Muscle of arm (tissue), 12 donors: Measurements from ENCODE around the gene PLLP. TPM values are rescaled to one million over a fixed set of nuclear protein-coding genes. Genes with fewer than 3 reads are reported as not detected.
A peak's percentile ranks its signal among the peaks of the same experiment; 100 is the strongest.

Source experiments
- DNase-seq: peaks from one replicate; pipeline ENCODE4 v3.0.0-alpha.2; 2013
- polyA plus RNA-seq, 12 donors: library from polyadenylated mRNA; unstranded; fragments of 120-200 nt; gene quantifications; one replicate each; pipeline ENCODE4 v1.2.1, GENCODE V29; 2013; ENCODE audit not compliant: insufficient read length in 12 of 12

The PLLP gene
- polyA plus RNA-seq, 12 donors, result 0.84 to 31.7 (median 1.2) TPM; not detected in 1

GRCh38 chr16:57256601-57257395, 27.7 kb downstream of the PLLP start:
- no peak for DNase-seq

- no peak for DNase-seq
Observed at GRCh38 chr16:57255686-57256415, 28.6 kb downstream of the PLLP start.

DNA sequence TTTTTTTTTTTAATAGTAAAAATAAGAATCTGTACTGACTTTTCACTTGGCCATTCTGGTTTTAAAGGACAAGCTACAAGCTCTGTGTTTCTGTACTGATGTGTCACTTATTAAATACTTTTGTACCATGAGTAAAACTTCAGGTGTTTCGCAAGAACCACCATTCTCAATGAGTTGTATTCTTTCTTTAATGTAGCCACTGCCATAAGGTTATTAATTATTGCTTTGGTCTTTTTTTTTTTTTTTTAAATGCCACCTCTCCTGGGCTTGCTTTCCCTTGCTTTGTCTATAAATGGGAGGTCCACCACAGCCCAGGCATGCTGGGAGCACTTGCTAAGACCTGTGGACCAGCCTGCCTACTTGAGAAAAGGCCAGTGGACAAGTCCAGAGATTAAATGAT, 31.0 kb downstream of the PLLP start:
- DNase-seq, result no peak

DNA sequence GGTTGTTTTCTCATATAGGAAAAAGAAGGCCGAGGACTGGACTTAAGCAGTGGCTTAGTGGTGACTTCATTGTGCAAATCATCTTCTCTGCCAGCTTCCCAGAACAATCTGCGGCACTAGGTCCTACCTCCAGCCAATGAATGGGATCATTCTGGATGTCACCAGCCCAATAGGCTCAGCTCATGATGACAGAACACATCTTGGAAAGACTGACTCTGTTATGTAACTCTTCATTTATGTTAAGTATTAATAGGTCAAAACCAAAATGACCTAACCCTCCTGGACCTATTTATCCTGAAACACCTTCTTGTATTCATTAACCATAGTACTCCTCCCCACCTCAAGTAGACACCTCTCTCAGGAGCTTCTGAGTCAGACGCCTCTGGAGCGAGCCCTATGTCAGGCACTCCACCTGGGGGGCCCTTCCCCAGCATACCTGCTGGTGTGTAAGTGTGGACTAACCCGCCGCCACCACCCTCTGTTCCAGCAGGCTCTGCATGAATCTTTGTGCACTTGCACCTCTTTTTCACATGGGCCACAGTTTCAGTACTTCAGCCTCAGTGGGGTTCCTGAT, 32.2 kb downstream of the PLLP start:
- DNase-seq, result no peak

DNA sequence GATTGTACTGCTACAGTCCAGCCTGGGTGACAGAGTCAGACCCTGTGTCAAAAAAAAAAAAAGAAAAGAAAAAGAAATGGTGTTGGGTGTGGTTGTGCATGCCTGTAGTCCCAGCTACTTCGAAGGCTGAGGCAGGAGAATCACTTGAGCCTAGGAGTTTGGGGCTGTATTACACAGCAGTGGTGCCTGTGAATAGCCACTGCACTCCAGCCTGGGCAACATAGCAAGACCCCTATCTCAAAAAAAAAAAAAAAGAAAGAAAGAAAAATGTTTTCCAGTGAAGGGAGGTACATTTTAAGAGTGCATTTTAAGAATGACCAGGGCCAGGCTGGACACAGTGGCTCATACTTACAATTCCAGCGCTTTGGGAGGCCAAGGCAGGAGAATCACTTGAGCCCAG, 33.1 kb downstream of the PLLP start:
- DNase-seq, result no peak

DNA sequence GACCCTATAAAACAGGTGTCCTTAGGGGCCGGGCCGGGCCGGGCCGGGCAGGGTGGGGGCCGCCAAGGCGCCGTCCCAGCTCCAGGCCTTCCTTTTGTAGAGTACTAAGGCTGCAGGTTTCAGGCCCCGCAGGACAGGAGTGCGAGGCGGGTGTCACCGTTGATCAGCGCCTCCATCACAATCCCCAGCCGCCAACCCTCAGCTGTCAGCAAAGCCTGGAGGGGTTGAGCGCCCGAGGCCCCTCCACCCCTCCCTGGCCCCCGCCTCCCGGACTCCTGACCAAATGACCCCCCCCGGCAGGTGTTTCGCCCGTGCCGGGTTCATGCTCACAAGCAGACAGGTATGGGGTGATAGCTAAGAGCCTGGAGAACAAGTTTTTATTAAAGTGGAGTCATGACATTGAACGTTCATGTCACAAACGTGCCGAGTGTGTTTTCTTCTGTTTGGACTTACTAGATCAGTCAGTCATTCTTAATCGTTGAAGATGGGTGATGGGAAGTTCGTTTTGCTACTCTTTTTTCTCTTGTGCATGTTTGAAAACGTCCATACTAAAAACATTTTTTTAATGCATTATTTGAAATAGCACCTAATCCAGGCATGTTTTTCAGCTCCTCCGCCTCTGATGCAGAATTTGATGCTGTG, 38.9 kb downstream of the PLLP start:
- DNase-seq, result no peak

DNA sequence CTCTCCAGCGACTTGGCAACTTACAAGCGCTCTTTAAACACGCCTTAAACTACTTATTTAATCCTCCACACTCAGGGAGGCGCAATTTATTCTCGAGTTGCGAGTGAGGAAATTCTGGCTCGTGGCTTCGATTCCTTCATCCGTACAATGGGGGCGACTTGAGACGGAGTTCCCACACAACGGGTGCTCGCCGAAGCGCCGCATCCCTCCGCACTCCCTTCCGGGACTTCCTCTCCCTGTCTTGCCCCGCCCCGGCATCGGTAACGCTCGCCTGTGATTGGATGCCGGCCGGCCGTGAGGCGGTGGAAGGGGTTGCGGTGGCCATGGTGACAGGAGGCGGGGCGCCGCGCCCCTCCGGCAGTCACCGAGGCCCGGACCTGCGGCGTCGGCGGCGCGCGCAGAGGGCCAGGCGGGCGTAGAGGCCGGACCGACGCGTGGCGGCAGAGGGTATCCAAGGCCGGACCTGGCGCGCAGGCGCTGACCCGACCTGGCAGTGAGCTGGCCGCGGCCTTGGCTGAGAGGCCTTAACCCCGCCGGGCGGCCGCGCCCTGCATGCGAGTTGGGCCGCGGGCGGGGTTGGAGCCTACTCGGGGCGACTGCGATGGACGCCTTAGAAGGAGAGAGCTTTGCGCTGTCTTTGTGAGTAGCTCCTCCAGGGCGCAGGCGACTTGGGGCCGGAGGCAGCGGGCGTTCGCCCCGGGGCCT, 39.6 kb downstream of the PLLP start, which contains the start of gene ARL2BP:
Gene ARL2BP, plus strand, starts transcription at position 493 of the 705 bp plus-strand sequence. Its CDS starts 109 bp downstream, at position 602.
- peak; percentile 94 for DNase-seq

GRCh38 chr16:57244463-57244766, 40.1 kb downstream of the PLLP start:
- DNase-seq, result no peak

DNA sequence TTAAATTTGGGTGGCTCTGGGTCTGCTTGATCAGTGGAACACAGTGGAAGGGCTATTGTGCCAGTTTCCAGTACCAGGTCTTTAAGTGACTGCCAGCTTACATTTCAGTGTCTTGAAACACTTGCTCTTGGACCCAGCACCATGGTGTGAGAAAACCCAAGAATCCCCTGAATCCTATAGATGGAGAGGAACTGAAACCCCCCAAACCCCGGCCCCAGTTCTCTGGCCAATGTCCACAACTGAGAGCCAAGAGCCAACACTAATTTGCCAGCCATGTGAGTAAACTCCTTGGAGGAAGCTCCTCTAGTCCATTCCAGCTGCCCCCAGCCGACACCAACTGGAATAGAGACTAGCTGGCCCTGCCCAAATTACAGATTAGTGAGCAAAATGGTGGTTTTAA, 41.8 kb downstream of the PLLP start:
- DNase-seq, result no peak

DNA sequence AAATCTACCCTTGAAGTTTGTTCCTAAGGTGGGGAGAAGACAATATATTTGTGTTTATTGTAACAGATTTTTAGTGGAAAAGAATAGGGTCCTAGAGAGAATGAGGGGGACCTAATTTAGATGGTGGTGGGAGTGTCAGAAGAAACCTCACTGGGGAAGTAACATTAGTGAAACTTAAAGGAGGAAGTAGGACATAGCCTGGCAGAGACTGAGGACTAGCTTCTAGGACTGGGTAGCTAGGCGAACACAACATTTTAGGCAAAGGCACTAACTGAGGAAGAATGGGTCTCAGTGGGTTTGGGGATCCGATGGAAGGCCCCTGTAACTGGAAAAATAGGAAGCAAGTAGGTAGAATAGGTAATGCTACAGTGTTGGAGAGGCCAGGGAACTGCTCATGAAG, 43.6 kb downstream of the PLLP start:
- no peak for DNase-seq

DNA sequence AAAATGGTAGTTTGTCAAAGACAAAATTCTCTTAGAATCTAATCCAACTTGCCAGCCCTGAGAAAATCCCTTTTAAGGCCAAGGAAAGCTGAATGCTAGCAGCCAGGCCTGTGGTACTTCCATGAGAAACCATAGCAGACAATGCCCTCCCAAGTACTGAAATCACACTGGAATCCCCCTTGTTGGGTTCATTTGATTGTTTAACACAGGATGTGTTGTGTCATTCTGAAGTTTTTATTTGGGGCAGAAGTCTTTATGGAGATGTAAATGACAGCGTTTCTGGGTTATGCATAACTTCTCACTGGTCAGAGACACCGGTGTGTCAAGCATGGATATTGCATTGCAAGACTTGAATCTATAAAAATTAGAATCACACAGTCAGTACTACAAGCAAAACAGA, 45.4 kb downstream of the PLLP start:
- DNase-seq, result no peak

DNA sequence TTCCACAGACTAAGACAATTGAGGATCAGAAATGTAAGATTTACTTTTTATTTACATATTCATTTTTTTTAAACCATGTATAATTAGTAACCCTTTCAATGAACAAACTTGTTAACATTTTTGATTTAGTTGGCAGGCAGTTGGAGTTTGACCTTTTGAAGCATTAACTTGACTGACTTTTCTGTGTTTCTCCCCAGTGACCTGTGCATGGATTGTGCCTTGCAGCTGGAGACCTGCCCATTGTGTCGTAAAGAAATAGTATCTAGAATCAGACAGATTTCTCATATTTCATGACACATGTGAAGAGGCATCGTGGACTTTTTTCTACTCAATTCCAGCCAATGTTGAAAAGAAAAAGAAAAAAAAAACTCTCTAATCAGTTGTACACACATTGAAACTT, 45.8 kb downstream of the PLLP start:
- no peak for DNase-seq

GRCh38 chr16:57236022-57236350, 48.5 kb downstream of the PLLP start:
- no peak for DNase-seq

DNA sequence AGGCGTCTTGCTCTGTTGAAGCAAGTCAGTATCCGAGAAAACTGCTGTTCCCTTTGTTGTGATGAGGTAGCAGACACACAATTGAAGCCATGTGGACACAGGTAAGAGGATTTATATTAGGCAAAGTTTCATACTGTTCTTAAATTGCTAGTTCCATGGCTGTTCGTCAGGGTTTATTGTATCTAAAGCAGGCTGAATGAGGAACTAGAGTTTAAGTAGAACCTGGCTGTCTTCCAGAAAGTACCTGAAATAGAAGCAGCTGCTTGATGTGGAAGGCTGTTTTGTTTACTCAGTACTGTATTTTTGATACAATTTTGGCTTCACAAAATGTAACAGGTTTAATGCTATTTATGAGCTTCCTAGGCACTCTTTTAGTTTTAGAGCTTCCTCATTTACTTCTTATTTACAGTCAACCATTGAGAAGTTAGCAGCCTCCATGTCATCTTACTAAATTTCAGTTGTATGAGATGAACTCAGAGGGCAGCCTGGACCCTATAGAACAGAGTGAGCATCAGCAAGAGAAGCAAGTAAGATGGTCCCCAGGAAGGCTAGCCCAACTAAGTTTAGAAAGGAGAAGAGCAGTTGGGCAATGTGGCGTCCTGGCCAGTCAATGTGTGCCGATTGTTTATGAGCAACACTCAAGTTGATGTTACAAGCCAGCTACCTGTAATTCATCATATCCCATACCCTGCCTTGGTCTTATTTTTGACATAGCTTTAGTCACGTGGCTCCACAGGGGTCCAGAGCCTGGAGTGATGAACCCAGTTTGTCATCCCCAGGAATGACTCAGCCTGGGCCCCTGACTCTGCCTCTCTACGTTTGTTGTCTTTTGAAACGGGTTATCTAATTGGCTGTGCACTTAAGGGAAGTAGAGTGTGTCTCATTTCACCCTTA, 49.1 kb downstream of the PLLP start:
- DNase-seq, result no peak

- DNase-seq, result no peak
Observed at GRCh38 chr16:57234707-57235092, 49.8 kb downstream of the PLLP start.

DNA sequence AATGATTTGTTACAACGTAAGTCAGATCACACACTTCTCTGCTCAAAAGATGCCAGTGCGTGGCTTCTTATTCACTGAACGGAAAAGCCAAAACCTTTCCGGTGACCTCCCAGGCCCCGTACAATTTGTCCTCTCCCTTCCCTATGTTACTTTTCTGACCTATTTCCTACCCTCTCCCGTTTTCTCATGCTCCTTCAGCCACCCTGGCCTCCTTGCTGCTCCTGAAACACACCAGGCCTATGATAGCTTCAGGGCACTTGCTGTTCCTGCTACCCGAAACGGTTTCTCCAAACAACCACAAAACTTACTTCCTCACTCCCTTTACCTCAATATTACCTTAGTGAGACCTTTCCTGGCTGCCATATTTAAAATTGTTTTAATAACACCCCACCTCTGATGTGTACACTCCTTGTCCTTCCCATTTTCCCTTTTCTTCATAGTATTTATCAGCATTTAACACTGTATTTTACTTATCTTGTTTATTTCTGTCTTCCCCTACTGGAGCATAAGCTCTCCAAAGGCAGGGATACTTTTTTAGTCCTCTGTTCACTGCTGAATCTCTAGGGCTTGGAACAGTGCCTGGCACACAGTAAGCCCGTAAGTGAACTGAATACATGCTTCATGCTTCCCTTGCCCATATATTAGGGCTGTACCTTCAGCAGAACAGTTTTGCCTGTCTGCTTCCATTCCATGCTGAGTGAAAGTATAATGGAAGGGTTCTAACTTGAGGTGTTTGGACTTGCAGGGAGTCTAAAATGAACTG, 50.3 kb downstream of the PLLP start:
- no peak for DNase-seq

DNA sequence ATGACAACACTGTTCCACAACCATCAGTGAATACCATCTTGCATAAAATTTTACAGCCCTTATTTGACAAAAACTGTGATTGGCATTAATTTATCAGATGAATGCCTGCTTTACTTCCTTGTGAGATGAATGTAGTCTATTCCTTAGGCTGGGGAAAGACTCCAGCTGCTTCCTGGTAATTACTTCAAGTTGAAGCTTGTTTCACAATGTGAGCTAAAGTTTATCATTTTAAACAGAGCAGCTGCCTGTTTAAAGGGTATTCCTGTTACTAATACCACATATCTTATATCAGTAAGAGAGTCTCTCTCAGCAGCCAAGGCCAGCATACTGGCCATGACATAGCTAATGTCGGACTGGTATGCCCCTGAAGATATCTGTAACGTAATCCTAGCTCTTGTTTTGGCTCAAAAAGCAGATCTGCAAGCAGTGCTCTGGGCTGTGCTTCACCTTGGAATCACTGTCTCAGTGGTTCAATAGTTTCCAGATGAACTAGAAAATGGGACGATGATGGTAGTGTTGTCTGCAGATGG, 52.6 kb downstream of the PLLP start:
- no peak for DNase-seq

GRCh38 chr16:57229079-57229478, 55.4 kb downstream of the PLLP start:
- DNase-seq, result no peak

DNA sequence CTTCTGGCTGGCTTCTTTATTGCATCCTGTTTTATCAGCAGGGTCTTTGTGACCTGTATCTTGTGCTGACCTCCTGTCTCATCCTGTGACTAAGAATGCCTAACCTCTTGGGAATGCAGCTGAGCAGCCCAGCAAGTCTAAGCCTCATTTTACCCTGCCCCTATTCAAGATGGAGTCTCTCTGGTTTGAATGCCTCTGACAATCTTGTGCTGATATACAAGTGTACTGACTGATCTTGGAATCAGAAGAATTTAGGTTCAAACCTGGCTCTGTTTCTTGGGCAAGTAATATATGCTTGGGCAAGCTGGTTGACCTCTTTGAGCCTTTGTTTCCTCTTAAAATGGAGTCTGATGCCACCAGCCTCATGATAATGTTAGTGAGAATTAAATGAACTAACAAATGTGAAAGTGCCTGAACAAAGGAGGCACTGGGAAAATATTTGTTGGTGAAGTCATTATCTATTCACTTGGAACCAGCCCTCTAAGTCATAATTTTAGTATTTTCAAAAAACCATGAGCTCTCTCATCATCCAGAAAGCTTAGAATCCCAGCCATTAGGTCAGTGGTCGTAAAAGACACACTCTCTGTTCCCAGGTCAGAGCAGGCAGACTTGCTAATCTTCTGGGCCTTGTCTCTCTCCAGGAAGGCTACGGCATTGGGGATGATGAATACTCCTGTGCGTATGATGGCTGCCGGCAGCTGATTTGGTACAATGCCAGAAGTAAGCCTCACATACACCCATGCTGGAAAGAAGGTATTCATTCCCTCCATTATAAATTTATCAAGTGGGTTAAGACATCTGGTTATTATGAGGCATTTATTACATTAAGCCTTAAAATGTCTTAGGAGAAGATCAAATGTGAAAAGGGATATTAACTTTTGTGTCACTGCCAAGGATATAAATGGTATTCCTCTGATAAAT, 57.5 kb downstream of the PLLP start:
- no peak for DNase-seq
